ENCODE data around the gene MS4A13.

MS4A13 gene

GRCh38 chr11:60498853-60499252, 16.3 kb upstream of the MS4A13 start:
- H3K9me2 ChIP-seq (replicated peaks; ENCODE audit: low read depth, low read length), result no peaks in the 10 kb centered on the region
- H3K9me3 ChIP-seq (ENCODE audit: insufficient read depth, low read depth, low read length), result no peaks in the 10 kb centered on the region
- H3K36me3 ChIP-seq (ENCODE audit: insufficient read depth, low read length), result no peaks in the 10 kb centered on the region
- H3K4me3 ChIP-seq (ENCODE audit: low read length, poor library complexity, severe bottlenecking), result no peak overlapping the region
- H2AFZ ChIP-seq (ENCODE audit: low read length), result no peak overlapping the region
- H4K20me1 ChIP-seq (ENCODE audit: insufficient read depth, low read length, poor library complexity, severe bottlenecking), result no peaks in the 10 kb centered on the region
- no peak for TF ChIP-seq CTCF (conservative IDR thresholded peaks at IDR 0.05; ENCODE audit: low read length)
- TF ChIP-seq EZH2phosphoT487 (IDR thresholded peaks at IDR 0.05; ENCODE audit: borderline replicate concordance), result no peak
- no peak overlapping the region for H3K9ac ChIP-seq (ENCODE audit: low read depth, low read length, poor library complexity, severe bottlenecking)
- H3F3A ChIP-seq (ENCODE audit: low read depth), result no peaks in the 10 kb centered on the region
- no peaks in the 10 kb centered on the region for H3K4me1 ChIP-seq (ENCODE audit: insufficient read depth, low read length, poor library complexity, severe bottlenecking)
- H3K79me2 ChIP-seq (ENCODE audit: insufficient read depth, low read length), result no peaks in the 10 kb centered on the region
- H3K27me3 ChIP-seq (ENCODE audit: insufficient read depth, low read length, poor library complexity, severe bottlenecking), result peaks cover 90% of the 10 kb centered on the region
- H3K4me2 ChIP-seq (ENCODE audit: low read depth, low read length, poor library complexity, severe bottlenecking), result no peak overlapping the region

- Histone ChIP-seq H3K4me3 (ENCODE audit: low read length, poor library complexity, severe bottlenecking) (no peak overlapping the region), H3F3A (ENCODE audit: low read depth) (no peaks in the 10 kb centered on the region), H4K20me1 (ENCODE audit: insufficient read depth, low read length, poor library complexity, severe bottlenecking) (no peaks in the 10 kb centered on the region), H3K4me1 (ENCODE audit: insufficient read depth, low read length, poor library complexity, severe bottlenecking) (peaks cover 4% of the 10 kb centered on the region), H2AFZ (ENCODE audit: low read length) (no peak overlapping the region), H3K36me3 (ENCODE audit: insufficient read depth, low read length) (no peaks in the 10 kb centered on the region), H3K4me2 (ENCODE audit: low read depth, low read length, poor library complexity, severe bottlenecking) (no peak overlapping the region), H3K9me3 (ENCODE audit: insufficient read depth, low read depth, low read length) (no peaks in the 10 kb centered on the region), H3K27me3 (ENCODE audit: insufficient read depth, low read length, poor library complexity, severe bottlenecking) (peaks cover 84% of the 10 kb centered on the region), H3K9me2 (replicated peaks; ENCODE audit: low read depth, low read length) (no peaks in the 10 kb centered on the region), H3K9ac (ENCODE audit: low read depth, low read length, poor library complexity, severe bottlenecking) (no peak overlapping the region), H3K79me2 (ENCODE audit: insufficient read depth, low read length) (no peaks in the 10 kb centered on the region)
- TF ChIP-seq EZH2phosphoT487 (IDR thresholded peaks at IDR 0.05; ENCODE audit: borderline replicate concordance) (no peak), CTCF (conservative IDR thresholded peaks at IDR 0.05; ENCODE audit: low read length) (no peak)
These were observed 14.8 kb upstream of the MS4A13 start for GRCh38 chr11:60500276-60500910.

- peaks cover 86% of the 10 kb centered on the region for H3K27me3 ChIP-seq (ENCODE audit: insufficient read depth, low read length, poor library complexity, severe bottlenecking)
These were observed 12.9 kb upstream of the MS4A13 start for GRCh38 chr11:60502221-60502775.

More at GRCh38 chr11:60502221-60502775, 12.9 kb upstream of the MS4A13 start:
- no peaks in the 10 kb centered on the region for H3K9me2 ChIP-seq (replicated peaks; ENCODE audit: low read depth, low read length)
- H3K9ac ChIP-seq (ENCODE audit: low read depth, low read length, poor library complexity, severe bottlenecking), result no peak overlapping the region
- H2AFZ ChIP-seq (ENCODE audit: low read length), result no peak overlapping the region
- H3K4me1 ChIP-seq (ENCODE audit: insufficient read depth, low read length, poor library complexity, severe bottlenecking), result peaks cover 4% of the 10 kb centered on the region
- H3K4me2 ChIP-seq (ENCODE audit: low read depth, low read length, poor library complexity, severe bottlenecking), result no peak overlapping the region
- H3K9me3 ChIP-seq (ENCODE audit: insufficient read depth, low read depth, low read length), result no peaks in the 10 kb centered on the region
- no peaks in the 10 kb centered on the region for H4K20me1 ChIP-seq (ENCODE audit: insufficient read depth, low read length, poor library complexity, severe bottlenecking)
- H3F3A ChIP-seq (ENCODE audit: low read depth), result no peaks in the 10 kb centered on the region
- no peaks in the 10 kb centered on the region for H3K79me2 ChIP-seq (ENCODE audit: insufficient read depth, low read length)
- H3K36me3 ChIP-seq (ENCODE audit: insufficient read depth, low read length), result no peaks in the 10 kb centered on the region
- H3K4me3 ChIP-seq (ENCODE audit: low read length, poor library complexity, severe bottlenecking), result no peak overlapping the region
- TF ChIP-seq EZH2phosphoT487 (IDR thresholded peaks at IDR 0.05; ENCODE audit: borderline replicate concordance) (no peak), CTCF (conservative IDR thresholded peaks at IDR 0.05; ENCODE audit: low read length) (no peak)

Data from Loucy (cell line).